SJSA1 (cell line): ENCODE data around the gene STYXL1. TPM values are rescaled to one million over a fixed set of nuclear protein-coding genes. Genes with fewer than 3 reads are reported as not detected.
"Not testable (repeated sequence)": the region's sequence is repeated elsewhere in the genome, so short reads cannot be mapped to it uniquely, and the experiment has no call there.

Source experiments
- DNase-seq, 2 experiments: peaks; one replicate each; pipeline ENCODE4 v3.0.0-alpha.2; 2015 to 2020; ENCODE audit warnings: low spot score in 2 of 2, low read depth in 1 of 2
- H3K27ac ChIP-seq: fragments of 250-450 bp; sonication (Bioruptor Pico); 2 replicates; pipeline ENCODE4 v1.5.1; 2020; ENCODE audit warnings: mild to moderate bottlenecking, moderate library complexity
- H3K27me3 ChIP-seq: fragments of 250-450 bp; sonication (Bioruptor Pico); replicated peaks from 2 replicates; pipeline ENCODE4 v1.5.1; 2020; ENCODE audit warnings: mild to moderate bottlenecking, moderate library complexity
- H3K36me3 ChIP-seq: fragments of 250-450 bp; sonication (Bioruptor Pico); 2 replicates; pipeline ENCODE4 v1.5.1; 2020; ENCODE audit warnings: mild to moderate bottlenecking
- H3K4me1 ChIP-seq: fragments of 250-450 bp; sonication (Bioruptor Pico); replicated peaks from 2 replicates; pipeline ENCODE4 v1.6.1; 2021; ENCODE audit warnings: mild to moderate bottlenecking
- H3K4me3 ChIP-seq: fragments of 250-450 bp; sonication (Bioruptor Pico); 2 replicates; pipeline ENCODE4 v1.5.1; 2020; ENCODE audit warnings: mild to moderate bottlenecking
- H3K9me3 ChIP-seq: fragments of 250-450 bp; sonication (Bioruptor Pico); replicated peaks from 2 replicates; pipeline ENCODE4 v1.5.1; 2020; ENCODE audit warnings: mild to moderate bottlenecking
- total RNA-seq: library from RNA; depleted of rRNA; stranded (reverse); fragments of >200 nt; shearing (Covaris generic); gene quantifications from 2 replicates; pipeline ENCODE4 v1.2.3, GENCODE V29; 2014

STYXL1 gene
- total RNA-seq, 1 experiment from 2014 or later = 78.4 TPM

- H3K4me3 ChIP-seq = no peak overlapping the region
- DNase-seq = no peak
- peaks cover 96% of the 10 kb centered on the region for H3K36me3 ChIP-seq
- H3K27ac ChIP-seq = no peak overlapping the region
- H3K4me1 ChIP-seq = no peaks in the 10 kb centered on the region
- no peaks in the 10 kb centered on the region for H3K9me3 ChIP-seq
- no peaks in the 10 kb centered on the region for H3K27me3 ChIP-seq
These were observed 13.0 kb upstream of the STYXL1 start for GRCh38 chr7:76060842-76061241.

GRCh38 chr7:76058745-76059144 lies 10.9 kb upstream of the STYXL1 start:
- H3K4me3 ChIP-seq, DNase-seq, H3K4me1 ChIP-seq, H3K27ac ChIP-seq, H3K27me3 ChIP-seq, H3K9me3 ChIP-seq: not testable (repeated sequence)
- peaks cover 96% of the 10 kb centered on the region for H3K36me3 ChIP-seq

GRCh38 chr7:76057813-76058145 lies 10.0 kb upstream of the STYXL1 start:
- H3K27me3 ChIP-seq = no peaks in the 10 kb centered on the region
- H3K4me3 ChIP-seq = no peak overlapping the region
- no peaks in the 10 kb centered on the region for H3K9me3 ChIP-seq
- DNase-seq = no peak
- H3K27ac ChIP-seq = no peak overlapping the region
- peaks cover 91% of the 10 kb centered on the region for H3K36me3 ChIP-seq
- peaks cover 10% of the 10 kb centered on the region for H3K4me1 ChIP-seq

GRCh38 chr7:76057103-76057812 lies 9.5 kb upstream of the STYXL1 start:
- no peak overlapping the region for H3K27ac ChIP-seq
- H3K9me3 ChIP-seq = no peaks in the 10 kb centered on the region
- no peak overlapping the region for H3K4me3 ChIP-seq
- H3K27me3 ChIP-seq = no peaks in the 10 kb centered on the region
- peaks cover 10% of the 10 kb centered on the region for H3K4me1 ChIP-seq
- no peak for DNase-seq
- peaks cover 88% of the 10 kb centered on the region for H3K36me3 ChIP-seq

GRCh38 chr7:76056241-76056640 lies 8.4 kb upstream of the STYXL1 start:
- Histone ChIP-seq H3K9me3 (no peaks in the 10 kb centered on the region), H3K27ac (no peak overlapping the region), H3K4me1 (peaks cover 14% of the 10 kb centered on the region), H3K4me3 (no peak overlapping the region), H3K27me3 (no peaks in the 10 kb centered on the region), H3K36me3 (peaks cover 89% of the 10 kb centered on the region)
- DNase-seq = no peak

GRCh38 chr7:76054123-76055120 lies 6.6 kb upstream of the STYXL1 start:
- Histone ChIP-seq H3K4me3 (no peak overlapping the region), H3K36me3 (peaks cover 88% of the 10 kb centered on the region), H3K9me3 (no peaks in the 10 kb centered on the region), H3K27ac (no peak overlapping the region), H3K27me3 (no peaks in the 10 kb centered on the region), H3K4me1 (peaks cover 14% of the 10 kb centered on the region)
- no peak for DNase-seq

- H3K36me3 ChIP-seq = peaks cover 84% of the 10 kb centered on the region
These were observed 5.7 kb upstream of the STYXL1 start for GRCh38 chr7:76053461-76053860.

GRCh38 chr7:76052681-76053080 lies 4.9 kb upstream of the STYXL1 start:
- not testable (repeated sequence) for H3K27me3 ChIP-seq, H3K4me3 ChIP-seq, H3K9me3 ChIP-seq, DNase-seq, H3K27ac ChIP-seq
- Histone ChIP-seq H3K36me3 (peaks cover 82% of the 10 kb centered on the region), H3K4me1 (peaks cover 19% of the 10 kb centered on the region)

More at GRCh38 chr7:76053461-76053860, 5.7 kb upstream of the STYXL1 start:
- no peak overlapping the region for H3K4me3 ChIP-seq
- H3K27me3 ChIP-seq = no peaks in the 10 kb centered on the region
- no peak overlapping the region for H3K27ac ChIP-seq
- H3K4me1 ChIP-seq = peaks cover 19% of the 10 kb centered on the region
- peak in 1 of 2 experiments; percentile 19 for DNase-seq
- no peaks in the 10 kb centered on the region for H3K9me3 ChIP-seq

- no peak overlapping the region for H3K27ac ChIP-seq
- DNase-seq = no peak
- no peaks in the 10 kb centered on the region for H3K9me3 ChIP-seq
- no peaks in the 10 kb centered on the region for H3K27me3 ChIP-seq
- no peak overlapping the region for H3K4me3 ChIP-seq
- peaks cover 20% of the 10 kb centered on the region for H3K4me1 ChIP-seq
- peaks cover 80% of the 10 kb centered on the region for H3K36me3 ChIP-seq
These were observed 4.0 kb upstream of the STYXL1 start for GRCh38 chr7:76051840-76052239.

- Histone ChIP-seq H3K27ac (no peak overlapping the region), H3K27me3 (no peaks in the 10 kb centered on the region), H3K9me3 (no peaks in the 10 kb centered on the region), H3K36me3 (peaks cover 72% of the 10 kb centered on the region), H3K4me1 (peaks cover 23% of the 10 kb centered on the region), H3K4me3 (no peak overlapping the region)
- no peak for DNase-seq
These were observed 2.7 kb upstream of the STYXL1 start for GRCh38 chr7:76050545-76050944.

- Histone ChIP-seq H3K36me3 (peaks cover 63% of the 10 kb centered on the region), H3K9me3 (no peaks in the 10 kb centered on the region), H3K4me3 (peak overlapping the region; percentile 91), H3K4me1 (peaks cover 23% of the 10 kb centered on the region), H3K27me3 (no peaks in the 10 kb centered on the region), H3K27ac (no peak overlapping the region)
- DNase-seq = no peak
These were observed 1.5 kb upstream of the STYXL1 start for GRCh38 chr7:76049295-76049694.

GRCh38 chr7:76048668-76048988 lies 828 bp upstream of the STYXL1 start:
- Histone ChIP-seq H3K27me3 (no peaks in the 10 kb centered on the region), H3K4me1 (peaks cover 21% of the 10 kb centered on the region), H3K4me3 (peak overlapping the region; percentile 91), H3K36me3 (peaks cover 56% of the 10 kb centered on the region), H3K27ac (peak overlapping the region; percentile 79), H3K9me3 (no peaks in the 10 kb centered on the region)
- DNase-seq = no peak

GRCh38 chr7:76047305-76047810 lies 442 bp downstream of the STYXL1 start:
- H3K9me3 ChIP-seq = no peaks in the 10 kb centered on the region
- peak overlapping the region; percentile 91 for H3K4me3 ChIP-seq
- peaks cover 52% of the 10 kb centered on the region for H3K36me3 ChIP-seq
- peak overlapping the region; percentile 79 for H3K27ac ChIP-seq
- H3K4me1 ChIP-seq = peaks cover 13% of the 10 kb centered on the region
- H3K27me3 ChIP-seq = no peaks in the 10 kb centered on the region
- no peak for DNase-seq

- peaks cover 9% of the 10 kb centered on the region for H3K4me1 ChIP-seq
These were observed 3.4 kb downstream of the STYXL1 start for GRCh38 chr7:76044375-76044865.

More at GRCh38 chr7:76044375-76044865, 3.4 kb downstream of the STYXL1 start:
- H3K27ac ChIP-seq = no peak overlapping the region
- H3K4me3 ChIP-seq = no peak overlapping the region
- peaks cover 34% of the 10 kb centered on the region for H3K36me3 ChIP-seq
- no peak for DNase-seq
- H3K9me3 ChIP-seq = no peaks in the 10 kb centered on the region
- H3K27me3 ChIP-seq = no peaks in the 10 kb centered on the region
